Measurements from ENCODE around the gene IRF2BP2.

Gene IRF2BP2

GRCh38 chr1:234608911-234609690 is 877 bp downstream of the IRF2BP2 start:
- Histone ChIP-seq H3K36me3 (ENCODE audit: insufficient read depth, low read length) (peaks cover 51% of the 10 kb centered on the region), H3K9me3 (ENCODE audit: insufficient read depth, low read length, severe bottlenecking) (no peaks in the 10 kb centered on the region), H3K4me3 (ENCODE audit: low read depth in 1 of 2, low read length in 2 of 2) (peak overlapping the region; percentile 62 to 69; a peak in 3 of 4 replicates), H3K4me2 (ENCODE audit: insufficient read depth, low read length) (peak overlapping the region; percentile 90), H3K27me3 (ENCODE audit: insufficient read depth, low read length, poor library complexity) (no peaks in the 10 kb centered on the region), H3K9ac (ENCODE audit: low read depth, low read length) (peak overlapping the region; percentile 94), H2AFZ (ENCODE audit: low read depth, low read length) (no peak overlapping the region), H3K4me1 (ENCODE audit: insufficient read depth, low read length) (peaks cover 69% of the 10 kb centered on the region), H3K27ac (ENCODE audit: low read length) (peak overlapping the region; percentile 95), H4K20me1 (ENCODE audit: insufficient read depth, low read length) (peaks cover 42% of the 10 kb centered on the region), H3K79me2 (ENCODE audit: insufficient read depth, low read length) (peaks cover 58% of the 10 kb centered on the region)
- no peak for TF ChIP-seq EZH2 (IDR thresholded peaks at IDR 0.05; ENCODE audit: borderline replicate concordance, low read depth, low read length, severe bottlenecking)
- TF ChIP-seq, protein P1, sequence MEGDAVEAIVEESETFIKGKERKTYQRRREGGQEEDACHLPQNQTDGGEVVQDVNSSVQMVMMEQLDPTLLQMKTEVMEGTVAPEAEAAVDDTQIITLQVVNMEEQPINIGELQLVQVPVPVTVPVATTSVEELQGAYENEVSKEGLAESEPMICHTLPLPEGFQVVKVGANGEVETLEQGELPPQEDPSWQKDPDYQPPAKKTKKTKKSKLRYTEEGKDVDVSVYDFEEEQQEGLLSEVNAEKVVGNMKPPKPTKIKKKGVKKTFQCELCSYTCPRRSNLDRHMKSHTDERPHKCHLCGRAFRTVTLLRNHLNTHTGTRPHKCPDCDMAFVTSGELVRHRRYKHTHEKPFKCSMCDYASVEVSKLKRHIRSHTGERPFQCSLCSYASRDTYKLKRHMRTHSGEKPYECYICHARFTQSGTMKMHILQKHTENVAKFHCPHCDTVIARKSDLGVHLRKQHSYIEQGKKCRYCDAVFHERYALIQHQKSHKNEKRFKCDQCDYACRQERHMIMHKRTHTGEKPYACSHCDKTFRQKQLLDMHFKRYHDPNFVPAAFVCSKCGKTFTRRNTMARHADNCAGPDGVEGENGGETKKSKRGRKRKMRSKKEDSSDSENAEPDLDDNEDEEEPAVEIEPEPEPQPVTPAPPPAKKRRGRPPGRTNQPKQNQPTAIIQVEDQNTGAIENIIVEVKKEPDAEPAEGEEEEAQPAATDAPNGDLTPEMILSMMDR (IDR thresholded peaks at IDR 0.05; ENCODE audit: borderline replicate concordance, extremely low read depth, low read length, poor library complexity, severe bottlenecking), result no peak
- DNase-seq, result peak; percentile 66
- ATAC-seq (ENCODE audit: insufficient read depth, low read depth), result no peak

DNA sequence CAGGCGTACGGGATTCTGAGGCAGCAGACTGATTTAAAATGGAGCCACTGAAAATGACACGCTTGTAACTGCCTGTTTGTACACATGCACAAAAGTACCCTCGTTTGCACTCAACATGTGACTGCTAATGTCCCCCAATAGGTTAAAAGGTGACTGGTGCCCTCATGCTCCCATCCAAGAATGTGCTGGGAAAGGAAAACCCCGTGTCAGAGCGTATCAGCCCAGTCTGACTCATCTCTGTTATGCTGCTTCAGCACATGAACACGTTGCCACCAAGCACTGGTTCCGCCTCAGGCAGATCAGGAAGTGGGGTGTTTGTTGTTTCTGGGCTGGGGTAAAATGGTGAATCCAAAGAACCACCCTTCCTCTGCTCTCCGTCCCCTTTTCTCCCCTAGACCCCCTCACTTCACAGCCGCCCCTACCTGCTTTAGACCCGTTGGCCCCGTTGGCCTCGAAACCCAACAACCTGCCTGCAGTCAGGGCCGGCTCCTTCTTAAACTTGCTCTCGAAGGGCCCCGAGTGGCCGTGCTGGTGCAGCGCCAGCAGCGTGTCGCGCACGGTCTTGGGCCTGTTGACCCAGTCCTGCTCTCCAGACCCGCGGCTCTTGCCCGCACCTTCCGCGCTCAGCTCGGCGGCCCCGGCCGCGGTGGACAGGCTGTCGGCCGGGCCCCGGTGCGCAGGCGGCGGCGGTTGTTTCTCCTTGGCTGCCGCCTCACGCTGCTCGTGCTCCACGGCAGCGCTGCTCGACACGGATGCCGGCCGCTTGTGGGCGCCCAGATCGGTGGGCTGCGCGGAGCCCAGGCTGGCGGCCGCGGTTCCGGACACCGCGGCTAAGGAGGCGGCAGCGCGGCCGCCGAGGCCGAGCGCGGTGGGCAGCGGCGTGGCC is 1.7 kb downstream of the IRF2BP2 start:
- Histone ChIP-seq H3K36me3 (ENCODE audit: insufficient read depth, low read length) (peaks cover 56% of the 10 kb centered on the region), H3K9ac (ENCODE audit: low read depth, low read length) (peak overlapping the region; percentile 94), H3K27ac (ENCODE audit: low read length) (peak overlapping the region; percentile 95), H3K79me2 (ENCODE audit: insufficient read depth, low read length) (peaks cover 66% of the 10 kb centered on the region), H3K4me1 (ENCODE audit: insufficient read depth, low read length) (peaks cover 69% of the 10 kb centered on the region), H4K20me1 (ENCODE audit: insufficient read depth, low read length) (peaks cover 49% of the 10 kb centered on the region), H3K27me3 (ENCODE audit: insufficient read depth, low read length, poor library complexity) (no peaks in the 10 kb centered on the region), H3K4me2 (ENCODE audit: insufficient read depth, low read length) (peak overlapping the region; percentile 90), H3K4me3 (ENCODE audit: low read depth in 1 of 2, low read length in 2 of 2) (peak overlapping the region; percentile 62 to 69), H3K9me3 (ENCODE audit: insufficient read depth, low read length, severe bottlenecking) (no peaks in the 10 kb centered on the region), H2AFZ (ENCODE audit: low read depth, low read length) (no peak overlapping the region)
- TF ChIP-seq EZH2 (IDR thresholded peaks at IDR 0.05; ENCODE audit: borderline replicate concordance, low read depth, low read length, severe bottlenecking), result no peak
- TF ChIP-seq, protein P1 (IDR thresholded peaks at IDR 0.05; ENCODE audit: borderline replicate concordance, extremely low read depth, low read length, poor library complexity, severe bottlenecking), result peak; percentile 48
- DNase-seq (peak; percentile 82), ATAC-seq (ENCODE audit: insufficient read depth, low read depth) (peak; percentile 51)

DNA sequence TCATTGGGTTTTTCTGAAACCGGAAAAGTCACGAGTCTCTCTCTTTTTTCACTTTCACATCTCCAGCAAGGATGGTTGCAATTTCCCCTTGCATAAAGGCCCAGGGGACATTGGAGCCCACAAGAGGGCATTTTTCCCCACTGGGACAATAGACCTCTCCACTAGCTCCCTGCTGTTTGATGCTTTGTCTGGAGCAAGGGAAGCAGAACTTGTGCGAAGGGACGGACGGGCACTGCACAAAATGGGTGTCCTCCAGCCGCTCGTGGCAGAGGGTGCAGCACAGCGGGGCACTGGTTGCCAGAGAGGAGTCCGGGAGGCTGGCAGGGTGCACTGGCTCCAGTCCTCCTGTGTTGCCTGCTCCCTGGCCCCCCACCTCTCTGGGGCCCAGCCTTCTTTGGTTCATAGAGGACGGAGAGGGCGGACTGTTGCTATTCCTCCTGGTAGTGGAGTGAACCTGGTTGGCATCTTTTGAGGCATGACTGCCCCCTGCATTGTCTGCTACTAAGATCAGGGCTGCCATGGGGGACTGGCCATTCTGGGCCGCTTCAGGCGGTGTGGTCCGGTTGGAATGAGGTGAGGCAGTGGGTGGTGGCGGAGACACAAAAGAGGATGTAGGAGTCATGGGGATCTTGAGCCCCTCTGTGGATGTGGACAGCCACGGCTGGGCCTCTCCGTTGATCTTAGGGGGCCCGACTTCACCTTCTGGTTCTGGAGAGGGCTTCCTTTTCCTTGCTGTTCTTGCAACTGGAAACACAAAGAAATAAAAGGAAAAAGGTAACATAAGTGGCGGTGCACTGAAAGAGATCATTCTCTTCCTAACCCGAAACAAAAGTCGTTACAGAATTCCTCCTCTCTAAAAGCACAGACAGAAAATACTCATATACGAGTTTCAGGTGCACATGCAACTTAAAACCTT is 2.6 kb downstream of the IRF2BP2 start:
- peaks cover 69% of the 10 kb centered on the region for H3K4me1 ChIP-seq (ENCODE audit: insufficient read depth, low read length)
- ATAC-seq (ENCODE audit: insufficient read depth, low read depth) (no peak), DNase-seq (peak; percentile 47)
- H4K20me1 ChIP-seq (ENCODE audit: insufficient read depth, low read length), result peaks cover 55% of the 10 kb centered on the region
- peak overlapping the region; percentile 90 for H3K4me2 ChIP-seq (ENCODE audit: insufficient read depth, low read length)
- H3K79me2 ChIP-seq (ENCODE audit: insufficient read depth, low read length), result peaks cover 75% of the 10 kb centered on the region
- TF ChIP-seq EZH2 (IDR thresholded peaks at IDR 0.05; ENCODE audit: borderline replicate concordance, low read depth, low read length, severe bottlenecking), result no peak
- TF ChIP-seq, protein P1 (IDR thresholded peaks at IDR 0.05; ENCODE audit: borderline replicate concordance, extremely low read depth, low read length, poor library complexity, severe bottlenecking), result peak; percentile 27
- peak overlapping the region; percentile 95 for H3K27ac ChIP-seq (ENCODE audit: low read length)
- no peak overlapping the region for H2AFZ ChIP-seq (ENCODE audit: low read depth, low read length)
- no peaks in the 10 kb centered on the region for H3K9me3 ChIP-seq (ENCODE audit: insufficient read depth, low read length, severe bottlenecking)
- peak overlapping the region; percentile 94 for H3K9ac ChIP-seq (ENCODE audit: low read depth, low read length)
- H3K4me3 ChIP-seq (ENCODE audit: low read depth in 1 of 2, low read length in 2 of 2), result peak overlapping the region; percentile 62 to 69
- H3K27me3 ChIP-seq (ENCODE audit: insufficient read depth, low read length, poor library complexity), result no peaks in the 10 kb centered on the region
- peaks cover 63% of the 10 kb centered on the region for H3K36me3 ChIP-seq (ENCODE audit: insufficient read depth, low read length)
